SU-DHL-6 (cell line): ENCODE results near the gene CHD6.

ENCODE experiments used
- H2AFZ ChIP-seq: fragments of 200-600 bp; sonication (generic); 2 replicates; pipeline ENCODE4 v1.6.1; 2014; ENCODE audit warnings: low read depth, mild to moderate bottlenecking, moderate library complexity, mixed read lengths, antibody characterized with exemption, low read length; ENCODE audit not compliant: severe bottlenecking
- H3F3A ChIP-seq: fragments of 200-600 bp; shearing (Covaris generic); 2 replicates; pipeline ENCODE4 v1.6.0; 2016; ENCODE audit warnings: antibody characterized with exemption, mild to moderate bottlenecking; ENCODE audit not compliant: insufficient read depth
- H3K27ac ChIP-seq: fragments of 200-600 bp; sonication (generic); 2 replicates; pipeline ENCODE4 v1.5.1; 2016; ENCODE audit warnings: low read depth, mild to moderate bottlenecking, low read length, moderate library complexity, mixed read lengths
- H3K27me3 ChIP-seq: fragments of 200-600 bp; sonication (generic), shearing (Covaris generic); 2 replicates; pipeline ENCODE4 v1.6.0; 2014; ENCODE audit warnings: mild to moderate bottlenecking, low read length
- H3K36me3 ChIP-seq: fragments of 200-600 bp; sonication (generic); 2 replicates; pipeline ENCODE4 v1.6.1; 2014; ENCODE audit warnings: mild to moderate bottlenecking, low read length, mixed read lengths
- H3K4me2 ChIP-seq: fragments of 300-600, 200-600 bp; shearing (Covaris generic), sonication (generic); 2 replicates; pipeline ENCODE4 v1.6.0; 2014; ENCODE audit warnings: low read length, low read depth, mild to moderate bottlenecking; ENCODE audit not compliant: poor library complexity, severe bottlenecking
- H3K4me3 ChIP-seq: fragments of 200-600 bp; sonication (generic); 2 replicates; pipeline ENCODE4 v1.5.1; 2014; ENCODE audit warnings: antibody characterized with exemption, low read length, mild to moderate bottlenecking, mixed read lengths; ENCODE audit not compliant: insufficient read depth, poor library complexity, severe bottlenecking
- H3K79me2 ChIP-seq: fragments of 200-600 bp; sonication (generic); 2 replicates; pipeline ENCODE4 v1.6.1; 2014; ENCODE audit warnings: mild to moderate bottlenecking, low read length, moderate library complexity; ENCODE audit not compliant: insufficient read depth
- H3K9ac ChIP-seq: fragments of 200-600 bp; sonication (generic); 2 replicates; pipeline ENCODE4 v1.7.0; 2014; ENCODE audit warnings: mild to moderate bottlenecking, low read length
- H3K9me2 ChIP-seq: fragments of 200-600 bp; sonication (generic); replicated peaks from 2 replicates; pipeline ENCODE4 v1.6.1; 2014; ENCODE audit warnings: low read length; ENCODE audit not compliant: insufficient read depth
- H3K9me3 ChIP-seq: fragments of 200-600 bp; sonication (generic); 2 replicates; pipeline ENCODE4 v1.6.1; 2014; ENCODE audit warnings: low read length, mixed read lengths; ENCODE audit not compliant: insufficient read depth
- H4K20me1 ChIP-seq: fragments of 200-600 bp; sonication (generic); 2 replicates; pipeline ENCODE4 v1.6.1; 2014; ENCODE audit warnings: low read depth, mild to moderate bottlenecking, antibody characterized with exemption, low read length, moderate library complexity, mixed read lengths
- EZH2phosphoT487 ChIP-seq: fragments of 200-600 bp; sonication (generic), shearing (Covaris generic); conservative IDR thresholded peaks from 2 replicates; pipeline ENCODE4 v1.6.1; 2018; ENCODE audit warnings: mild to moderate bottlenecking, antibody characterized with exemption, low read length, moderate library complexity, mixed read lengths
- TF ChIP-seq, protein P1 (sequence below): fragments of 200-600 bp; sonication (generic); IDR thresholded peaks from one replicate; pipeline ENCODE4 v1.5.1; 2017; ENCODE audit warnings: antibody characterized with exemption, mild to moderate bottlenecking, low read length, moderate library complexity; ENCODE audit not compliant: insufficient read depth, poor library complexity, severe bottlenecking

The CHD6 gene

DNA sequence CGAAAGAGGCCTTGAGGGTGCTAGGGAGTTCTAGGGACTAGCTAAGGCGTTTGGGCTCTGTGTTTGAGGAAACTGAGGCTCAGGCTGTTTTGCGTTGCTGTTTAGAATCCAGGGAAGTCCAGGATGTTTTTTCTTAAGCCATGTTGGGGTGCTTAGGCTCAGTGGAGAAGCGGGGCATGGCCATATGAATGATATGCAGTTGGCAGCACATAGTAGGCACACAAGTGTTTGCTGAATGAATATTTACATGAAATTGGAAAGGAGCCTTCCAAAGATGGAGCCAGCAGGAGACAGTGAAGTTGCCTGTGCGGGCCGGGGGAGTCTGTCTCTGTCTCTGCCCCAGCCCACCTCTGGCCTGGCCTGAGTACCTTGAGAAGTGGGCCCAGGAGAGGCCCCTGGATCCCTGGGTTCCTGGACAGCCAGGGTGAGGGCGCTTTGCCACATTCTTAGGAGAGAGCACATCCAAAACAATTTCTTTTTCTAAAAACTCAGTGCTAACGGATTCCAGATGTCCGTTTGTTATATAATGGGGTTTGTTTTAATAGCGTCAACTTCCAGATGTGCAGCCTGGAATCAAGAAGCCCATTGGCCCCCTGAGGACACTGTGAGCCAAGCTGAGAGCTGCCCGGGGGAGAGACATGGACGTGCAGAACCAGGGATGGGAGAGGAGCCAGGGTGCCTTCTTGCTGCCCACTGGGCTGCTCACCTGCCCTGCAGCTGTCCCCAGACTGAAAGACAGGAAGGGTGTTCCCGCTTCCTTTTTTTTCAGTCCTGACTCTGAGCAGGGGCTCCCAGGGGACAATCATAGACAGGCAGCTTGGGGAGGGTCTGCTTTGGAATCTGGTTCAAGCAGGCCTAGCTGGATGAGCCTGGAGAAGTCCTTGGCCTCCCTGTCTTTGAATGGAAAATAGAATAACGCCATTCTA is 231.4 kb downstream of the CHD6 start:
- Histone ChIP-seq H3F3A (no peaks in the 10 kb centered on the region), H3K27ac (no peak overlapping the region), H3K79me2 (no peaks in the 10 kb centered on the region), H3K4me2 (no peak overlapping the region), H3K9ac (no peak overlapping the region), H2AFZ (no peak overlapping the region), H3K4me3 (no peak overlapping the region), H3K27me3 (no peaks in the 10 kb centered on the region), H3K36me3 (no peaks in the 10 kb centered on the region), H3K9me3 (no peaks in the 10 kb centered on the region), H4K20me1 (no peaks in the 10 kb centered on the region), H3K9me2 (no peaks in the 10 kb centered on the region)
- no peak for TF ChIP-seq EZH2phosphoT487
- TF ChIP-seq, protein P1, sequence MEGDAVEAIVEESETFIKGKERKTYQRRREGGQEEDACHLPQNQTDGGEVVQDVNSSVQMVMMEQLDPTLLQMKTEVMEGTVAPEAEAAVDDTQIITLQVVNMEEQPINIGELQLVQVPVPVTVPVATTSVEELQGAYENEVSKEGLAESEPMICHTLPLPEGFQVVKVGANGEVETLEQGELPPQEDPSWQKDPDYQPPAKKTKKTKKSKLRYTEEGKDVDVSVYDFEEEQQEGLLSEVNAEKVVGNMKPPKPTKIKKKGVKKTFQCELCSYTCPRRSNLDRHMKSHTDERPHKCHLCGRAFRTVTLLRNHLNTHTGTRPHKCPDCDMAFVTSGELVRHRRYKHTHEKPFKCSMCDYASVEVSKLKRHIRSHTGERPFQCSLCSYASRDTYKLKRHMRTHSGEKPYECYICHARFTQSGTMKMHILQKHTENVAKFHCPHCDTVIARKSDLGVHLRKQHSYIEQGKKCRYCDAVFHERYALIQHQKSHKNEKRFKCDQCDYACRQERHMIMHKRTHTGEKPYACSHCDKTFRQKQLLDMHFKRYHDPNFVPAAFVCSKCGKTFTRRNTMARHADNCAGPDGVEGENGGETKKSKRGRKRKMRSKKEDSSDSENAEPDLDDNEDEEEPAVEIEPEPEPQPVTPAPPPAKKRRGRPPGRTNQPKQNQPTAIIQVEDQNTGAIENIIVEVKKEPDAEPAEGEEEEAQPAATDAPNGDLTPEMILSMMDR = no peak

DNA sequence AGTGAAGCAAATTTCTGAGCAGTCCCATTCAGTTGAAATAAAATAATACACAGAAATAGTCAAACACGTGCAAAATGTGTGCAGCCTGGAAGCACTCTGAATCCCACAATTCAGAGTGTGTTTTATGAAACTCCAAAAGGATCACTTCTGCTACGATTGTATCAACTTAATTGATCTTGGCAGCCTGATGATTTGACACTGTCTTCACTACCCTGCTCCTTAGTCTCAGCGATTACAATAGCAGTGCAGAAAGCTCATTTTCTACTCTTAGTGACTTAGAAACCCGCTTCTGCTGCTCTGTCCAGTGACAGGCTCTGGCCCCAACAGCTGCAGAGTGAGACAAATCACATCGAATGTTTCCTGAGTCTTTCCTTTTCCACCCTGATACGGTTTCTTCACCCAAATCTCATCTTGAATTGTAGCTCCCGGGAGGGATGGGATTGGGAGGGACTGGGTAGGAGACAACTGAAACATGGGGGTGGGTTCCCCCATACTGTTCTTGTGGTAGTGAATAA is 235.3 kb downstream of the CHD6 start:
- no peaks in the 10 kb centered on the region for H3K27me3 ChIP-seq
- no peak overlapping the region for H3K27ac ChIP-seq
- H4K20me1 ChIP-seq = no peaks in the 10 kb centered on the region
- H3F3A ChIP-seq = no peaks in the 10 kb centered on the region
- no peaks in the 10 kb centered on the region for H3K9me2 ChIP-seq
- H3K4me2 ChIP-seq = no peak overlapping the region
- H3K36me3 ChIP-seq = no peaks in the 10 kb centered on the region
- H3K9me3 ChIP-seq = no peaks in the 10 kb centered on the region
- TF ChIP-seq, protein P1 = no peak
- TF ChIP-seq EZH2phosphoT487 = no peak
- H2AFZ ChIP-seq = no peak overlapping the region
- H3K9ac ChIP-seq = no peak overlapping the region
- H3K79me2 ChIP-seq = no peaks in the 10 kb centered on the region
- H3K4me3 ChIP-seq = no peak overlapping the region

DNA sequence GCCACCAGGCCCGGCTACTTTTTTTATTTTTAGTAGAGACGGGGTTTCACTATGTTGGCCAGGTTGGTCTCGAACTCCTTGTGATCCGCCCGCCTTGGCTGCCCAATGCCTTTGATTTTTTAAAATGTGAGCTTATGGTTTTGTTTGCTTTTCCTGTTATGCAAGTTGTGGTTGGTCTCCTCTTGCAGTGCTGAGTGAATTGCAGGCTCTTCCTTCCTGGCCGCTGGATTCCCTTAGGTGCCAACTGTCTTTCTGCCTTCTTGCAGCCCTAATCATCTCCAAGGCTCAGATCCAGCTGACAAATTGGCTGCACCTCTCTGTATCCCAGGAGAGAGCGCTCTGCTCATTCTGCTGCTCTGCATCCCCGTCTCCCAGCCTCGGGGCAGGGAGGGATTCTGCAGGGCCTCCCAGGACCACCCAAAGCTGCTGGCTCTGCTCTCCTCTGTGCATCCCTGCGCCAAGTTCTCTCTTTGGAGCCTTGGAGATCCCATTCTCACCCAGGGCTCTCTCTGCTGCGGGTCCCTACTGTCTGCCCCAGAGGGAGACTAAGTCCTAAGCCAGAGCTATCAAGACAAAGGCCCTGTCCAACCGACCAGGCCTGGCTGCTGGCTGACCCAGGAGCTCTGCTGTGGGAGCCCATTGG is 237.5 kb downstream of the CHD6 start:
- no peaks in the 10 kb centered on the region for H3F3A ChIP-seq
- H3K9me2 ChIP-seq = no peaks in the 10 kb centered on the region
- no peaks in the 10 kb centered on the region for H3K36me3 ChIP-seq
- no peak overlapping the region for H3K4me2 ChIP-seq
- H3K27ac ChIP-seq = no peak overlapping the region
- H2AFZ ChIP-seq = no peak overlapping the region
- H3K9ac ChIP-seq = no peak overlapping the region
- TF ChIP-seq EZH2phosphoT487 = no peak
- TF ChIP-seq, protein P1 = no peak
- H4K20me1 ChIP-seq = no peaks in the 10 kb centered on the region
- H3K27me3 ChIP-seq = no peaks in the 10 kb centered on the region
- no peaks in the 10 kb centered on the region for H3K9me3 ChIP-seq
- no peak overlapping the region for H3K4me3 ChIP-seq
- H3K79me2 ChIP-seq = no peaks in the 10 kb centered on the region
